PC-9 (cell line): ENCODE data around the gene KCNE4. TPM values are rescaled to one million over a fixed set of nuclear protein-coding genes. Genes with fewer than 3 reads are reported as not detected.
A peak's percentile ranks its signal among the peaks of the same experiment; 100 is the strongest.

Experiments used
- BruUV-seq: library from RNA; stranded (reverse); fragments of 400-500 nt; replicated peaks from 2 replicates; lab custom pipeline; 2021; lab: Mats Ljungman, UMichigan
- CTCF ChIA-PET: fragments of 300-600 bp; sonication (Branson Sonifier 250); formaldehyde crosslinking; loops from one replicate; lab custom pipeline; 2022; ENCODE audit warnings: antibody characterized with exemption; lab: Charles Lee
- POLR2A ChIA-PET: fragments of 300-600 bp; sonication (Branson Sonifier 250); formaldehyde crosslinking; loops from one replicate; lab custom pipeline; 2022; ENCODE audit warnings: antibody characterized with exemption; ENCODE audit not compliant: unreplicated experiment; lab: Charles Lee
- DNase-seq, 2 experiments: peaks; one replicate each; pipeline versions ENCODE4 v3.0.0 to v3.0.0-alpha.2; 2015 to 2022; ENCODE audit warnings: mixed read lengths in 1 of 2
- H2AFZ ChIP-seq: fragments of 200-600 bp; sonication (generic); 2 replicates; pipeline ENCODE4 v1.8.1; 2017; ENCODE audit warnings: antibody characterized with exemption
- H3F3A ChIP-seq: fragments of 200-600 bp; sonication (generic); 2 replicates; pipeline ENCODE4 v1.8.1; 2017; ENCODE audit warnings: antibody characterized with exemption, mild to moderate bottlenecking, low read depth; ENCODE audit not compliant: insufficient read depth
- H3K27ac ChIP-seq: fragments of 200-600 bp; sonication (generic); 2 replicates; pipeline ENCODE4 v1.6.1; 2016; ENCODE audit warnings: mixed run types
- H3K27me3 ChIP-seq: fragments of 200-600 bp; sonication (generic); 2 replicates; pipeline ENCODE4 v1.6.1; 2016; ENCODE audit warnings: low read depth, mixed run types; ENCODE audit not compliant: insufficient read depth
- H3K36me3 ChIP-seq: fragments of 200-600 bp; sonication (generic); 2 replicates; pipeline ENCODE4 v1.6.1; 2016; ENCODE audit warnings: low read depth, mixed run types
- H3K4me1 ChIP-seq: fragments of 200-600 bp; sonication (generic); replicated peaks from 2 replicates; pipeline ENCODE4 v1.6.1; 2016; ENCODE audit warnings: mixed run types; ENCODE audit not compliant: insufficient read depth
- H3K4me2 ChIP-seq: fragments of 200-600 bp; sonication (generic); 2 replicates; pipeline ENCODE4 v1.6.1; 2017; ENCODE audit warnings: mixed run types
- H3K4me3 ChIP-seq: fragments of 200-600 bp; sonication (generic); 2 replicates; pipeline ENCODE4 v1.6.1; 2016; ENCODE audit warnings: mixed run types
- H3K79me2 ChIP-seq: fragments of 200-600 bp; sonication (generic); 2 replicates; pipeline ENCODE4 v1.6.1; 2017; ENCODE audit warnings: low read depth, mixed run types
- H3K9me2 ChIP-seq: fragments of 200-600 bp; sonication (generic); 2 replicates; pipeline ENCODE4 v1.8.1; 2017; ENCODE audit warnings: mild to moderate bottlenecking; ENCODE audit not compliant: insufficient read depth
- H3K9me3 ChIP-seq: fragments of 200-600 bp; sonication (generic); 2 replicates; pipeline ENCODE4 v1.8.1; 2016; ENCODE audit warnings: low read depth; ENCODE audit not compliant: insufficient read depth
- H4K20me1 ChIP-seq: fragments of 200-600 bp; sonication (generic); 2 replicates; pipeline ENCODE4 v1.8.1; 2017; ENCODE audit not compliant: insufficient read depth
- EZH2 ChIP-seq: fragments of 200-600 bp; sonication (generic); IDR thresholded peaks from 2 replicates; pipeline ENCODE4 v1.8.0; 2017; ENCODE audit warnings: antibody characterized with exemption, low read depth
- intact Hi-C: fragments of 100-400 bp; cut with micrococcal nuclease; formaldehyde crosslinking; loops from one replicate; pipeline ENCODE4 v1.10.0; 2022; ENCODE audit not compliant: unreplicated experiment
- total RNA-seq: library from RNA; stranded (reverse); gene quantifications from 2 replicates; pipeline ENCODE4 v1.2.3, GENCODE V29; 2021
- TF ChIP-seq, protein P1 (sequence below): fragments of 200-600 bp; sonication (generic); conservative IDR thresholded peaks from 2 replicates; pipeline ENCODE4 v1.6.1; 2017; ENCODE audit warnings: mixed run types, antibody characterized with exemption, mild to moderate bottlenecking, moderate library complexity

KCNE4 gene
- total RNA-seq, 1 experiment from 2014 or later, result 0.11 TPM

DNA sequence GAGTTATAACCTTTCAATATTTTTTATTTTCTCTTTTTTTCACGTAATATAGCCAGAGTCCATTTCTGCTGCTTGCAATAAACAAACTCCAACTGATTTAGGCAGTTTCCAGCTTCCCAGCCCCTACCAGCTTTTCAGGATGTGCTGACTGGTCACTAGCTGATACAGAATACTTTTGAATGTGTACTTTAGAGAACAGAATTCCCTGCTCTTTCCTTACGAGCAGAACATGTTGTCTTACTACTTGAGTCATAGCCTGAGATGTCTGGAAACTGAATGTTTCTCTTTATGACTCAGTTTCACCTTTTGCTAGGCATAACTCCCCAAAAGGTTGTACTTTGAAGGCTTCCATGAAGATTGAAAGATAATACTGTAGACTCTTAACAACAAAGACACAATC is 44.5 kb upstream of the KCNE4 start:
- Histone ChIP-seq H3F3A (no peaks in the 10 kb centered on the region), H3K4me1 (no peaks in the 10 kb centered on the region), H3K4me2 (no peak overlapping the region), H4K20me1 (no peaks in the 10 kb centered on the region), H3K4me3 (no peak overlapping the region), H3K9me2 (no peaks in the 10 kb centered on the region; the same call in 1 of the 2 replicates), H3K79me2 (no peaks in the 10 kb centered on the region), H3K27ac (no peak overlapping the region), H3K27me3 (no peaks in the 10 kb centered on the region), H2AFZ (no peak overlapping the region), H3K36me3 (no peaks in the 10 kb centered on the region), H3K9me3 (no peaks in the 10 kb centered on the region)
- CTCF ChIA-PET, result no interaction called here
- no peak for DNase-seq
- intact Hi-C loops, result no loop called here
- BruUV-seq, result no TSS peak
- POLR2A ChIA-PET, result no interaction called here
- TF ChIP-seq, protein P1, sequence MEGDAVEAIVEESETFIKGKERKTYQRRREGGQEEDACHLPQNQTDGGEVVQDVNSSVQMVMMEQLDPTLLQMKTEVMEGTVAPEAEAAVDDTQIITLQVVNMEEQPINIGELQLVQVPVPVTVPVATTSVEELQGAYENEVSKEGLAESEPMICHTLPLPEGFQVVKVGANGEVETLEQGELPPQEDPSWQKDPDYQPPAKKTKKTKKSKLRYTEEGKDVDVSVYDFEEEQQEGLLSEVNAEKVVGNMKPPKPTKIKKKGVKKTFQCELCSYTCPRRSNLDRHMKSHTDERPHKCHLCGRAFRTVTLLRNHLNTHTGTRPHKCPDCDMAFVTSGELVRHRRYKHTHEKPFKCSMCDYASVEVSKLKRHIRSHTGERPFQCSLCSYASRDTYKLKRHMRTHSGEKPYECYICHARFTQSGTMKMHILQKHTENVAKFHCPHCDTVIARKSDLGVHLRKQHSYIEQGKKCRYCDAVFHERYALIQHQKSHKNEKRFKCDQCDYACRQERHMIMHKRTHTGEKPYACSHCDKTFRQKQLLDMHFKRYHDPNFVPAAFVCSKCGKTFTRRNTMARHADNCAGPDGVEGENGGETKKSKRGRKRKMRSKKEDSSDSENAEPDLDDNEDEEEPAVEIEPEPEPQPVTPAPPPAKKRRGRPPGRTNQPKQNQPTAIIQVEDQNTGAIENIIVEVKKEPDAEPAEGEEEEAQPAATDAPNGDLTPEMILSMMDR, result no peak
- no peak for TF ChIP-seq EZH2

DNA sequence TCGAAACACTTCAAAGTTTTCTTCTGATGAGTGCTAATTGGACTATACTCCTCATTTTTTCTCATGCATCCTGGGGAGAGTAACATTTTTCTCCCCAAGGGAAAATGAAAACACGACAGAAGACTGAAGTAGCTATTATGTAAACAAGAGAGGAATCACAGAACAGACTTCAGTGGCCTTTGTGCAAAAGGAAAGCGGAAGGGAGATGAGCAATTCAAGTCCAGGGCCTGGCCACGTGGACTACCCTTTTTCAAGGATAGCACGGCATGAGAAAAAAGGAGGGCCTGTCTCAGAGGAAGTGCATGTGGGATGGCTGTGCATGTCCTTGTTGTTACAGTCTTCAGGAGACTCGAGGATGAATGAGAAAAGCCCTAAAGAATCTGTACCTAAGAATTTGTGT is 43.8 kb upstream of the KCNE4 start:
- Histone ChIP-seq H3K4me2 (no peak overlapping the region), H3K9me2 (no peaks in the 10 kb centered on the region; the same call in 1 of the 2 replicates), H3K9me3 (no peaks in the 10 kb centered on the region), H4K20me1 (no peaks in the 10 kb centered on the region), H3K27me3 (no peaks in the 10 kb centered on the region), H2AFZ (0 out of 2 replicates have a peak overlapping the region, but pooled peaks have one; percentile 6), H3K4me1 (no peaks in the 10 kb centered on the region), H3K4me3 (no peak overlapping the region), H3K36me3 (no peaks in the 10 kb centered on the region), H3F3A (no peaks in the 10 kb centered on the region), H3K27ac (no peak overlapping the region), H3K79me2 (no peaks in the 10 kb centered on the region)
- CTCF ChIA-PET, result no interaction called here
- DNase-seq, result no peak
- intact Hi-C loops, result no loop called here
- POLR2A ChIA-PET, result no interaction called here
- no TSS peak for BruUV-seq
- TF ChIP-seq, protein P1, result no peak
- TF ChIP-seq EZH2, result no peak

- intact Hi-C loops, result no loop called here
- BruUV-seq, result no TSS peak
- Histone ChIP-seq H3K9me3 (no peaks in the 10 kb centered on the region), H4K20me1 (no peaks in the 10 kb centered on the region), H3F3A (no peaks in the 10 kb centered on the region), H3K4me1 (no peaks in the 10 kb centered on the region), H2AFZ (peak overlapping the region; percentile 15; the same call in 1 of the 2 replicates), H3K4me2 (no peak overlapping the region), H3K36me3 (no peaks in the 10 kb centered on the region), H3K27ac (no peak overlapping the region), H3K79me2 (no peaks in the 10 kb centered on the region), H3K9me2 (no peaks in the 10 kb centered on the region; the same call in 1 of the 2 replicates), H3K4me3 (no peak overlapping the region), H3K27me3 (no peaks in the 10 kb centered on the region)
- ChIA-PET CTCF (no interaction called here), POLR2A (no interaction called here)
- TF ChIP-seq, protein P1, result no peak
- TF ChIP-seq EZH2, result no peak
- DNase-seq, result no peak
Observed at GRCh38 chr2:223008956-223009355, 43.0 kb upstream of the KCNE4 start.
